Fibroblast of lung (primary cell): ENCODE data around the gene RRAS.

Experiments used
- EZH2 ChIP-seq: IDR thresholded peaks from 2 replicates; pipeline ENCODE4 v1.5.1; 2012; ENCODE audit warnings: low read length, control low read depth, mild to moderate bottlenecking; ENCODE audit errors: missing control alignments
- TF ChIP-seq, protein P1 (sequence below), 2 donors: IDR thresholded peaks in 1 of 2; conservative IDR thresholded peaks in 1 of 2; 1 replicate in 1 of 2; 2 replicates in 1 of 2; pipeline ENCODE4 v1.5.1; 2011 to 2012; ENCODE audit warnings: low read length in 2 of 2, control low read depth in 1 of 2, inconsistent platforms in 1 of 2, low read depth in 1 of 2, mild to moderate bottlenecking in 1 of 2

DNA sequence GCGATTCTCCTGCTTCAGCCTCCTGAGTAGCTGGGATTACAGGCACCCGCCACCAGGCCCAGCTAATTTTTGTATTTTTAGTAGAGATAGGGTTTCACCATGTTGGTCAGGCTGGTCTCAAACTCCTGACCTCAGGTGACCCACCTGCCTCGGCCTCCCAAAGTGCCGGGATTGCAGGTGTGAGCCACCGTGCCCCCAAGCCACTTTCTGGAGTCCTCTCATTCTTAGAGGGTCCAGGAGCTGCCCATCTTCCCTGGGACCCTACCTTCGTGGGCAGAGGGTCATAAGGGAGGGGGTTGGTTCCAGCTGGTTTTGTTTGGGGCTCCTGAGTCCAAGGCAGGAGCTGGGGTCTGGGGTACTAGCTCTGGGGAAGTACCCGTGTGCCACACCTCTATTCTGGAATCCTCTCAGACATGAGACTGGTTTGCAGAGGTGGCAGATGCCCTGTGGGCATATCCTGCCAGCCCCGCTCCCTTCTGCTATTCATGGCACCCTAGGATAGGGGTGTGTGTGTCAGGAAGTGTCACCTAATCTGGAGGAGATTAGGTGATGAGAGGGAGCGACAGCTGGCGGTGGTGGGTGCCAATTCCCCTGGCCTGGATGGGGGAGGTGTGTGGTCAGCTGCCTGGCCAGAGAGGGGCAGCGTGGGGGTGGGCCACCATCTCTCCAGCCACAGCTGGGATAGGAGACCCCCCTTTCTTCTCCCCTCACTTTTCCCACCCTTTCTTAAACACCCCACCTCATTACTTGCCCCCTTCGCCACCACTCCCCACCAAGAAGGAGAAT is 39.2 kb upstream of the RRAS start:
- no peak for TF ChIP-seq EZH2
- TF ChIP-seq, protein P1, sequence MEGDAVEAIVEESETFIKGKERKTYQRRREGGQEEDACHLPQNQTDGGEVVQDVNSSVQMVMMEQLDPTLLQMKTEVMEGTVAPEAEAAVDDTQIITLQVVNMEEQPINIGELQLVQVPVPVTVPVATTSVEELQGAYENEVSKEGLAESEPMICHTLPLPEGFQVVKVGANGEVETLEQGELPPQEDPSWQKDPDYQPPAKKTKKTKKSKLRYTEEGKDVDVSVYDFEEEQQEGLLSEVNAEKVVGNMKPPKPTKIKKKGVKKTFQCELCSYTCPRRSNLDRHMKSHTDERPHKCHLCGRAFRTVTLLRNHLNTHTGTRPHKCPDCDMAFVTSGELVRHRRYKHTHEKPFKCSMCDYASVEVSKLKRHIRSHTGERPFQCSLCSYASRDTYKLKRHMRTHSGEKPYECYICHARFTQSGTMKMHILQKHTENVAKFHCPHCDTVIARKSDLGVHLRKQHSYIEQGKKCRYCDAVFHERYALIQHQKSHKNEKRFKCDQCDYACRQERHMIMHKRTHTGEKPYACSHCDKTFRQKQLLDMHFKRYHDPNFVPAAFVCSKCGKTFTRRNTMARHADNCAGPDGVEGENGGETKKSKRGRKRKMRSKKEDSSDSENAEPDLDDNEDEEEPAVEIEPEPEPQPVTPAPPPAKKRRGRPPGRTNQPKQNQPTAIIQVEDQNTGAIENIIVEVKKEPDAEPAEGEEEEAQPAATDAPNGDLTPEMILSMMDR (conservative IDR thresholded peaks at IDR 0.05 in 1 of 2, IDR thresholded peaks at IDR 0.05 in 1 of 2; ENCODE audit: low read depth in 1 of 2, low read length in 2 of 2) = no peak
